ENCODE data around the gene RNF26. TPM values are rescaled to one million over a fixed set of nuclear protein-coding genes. Genes with fewer than 3 reads are reported as not detected.
A peak's percentile ranks its signal among the peaks of the same experiment; 100 is the strongest.

RNF26 gene
- total and polyA plus RNA-seq, 5 donors, result 9.7 to 19.6 (median 14.3) TPM

- ATAC-seq, result peak; percentile 2 to 4
- Histone ChIP-seq H3K27ac (ENCODE audit: low read length) (peak overlapping the region; percentile 28), H3K4me1 (ENCODE audit: control insufficient read depth, insufficient read depth, low read length) (no peaks in the 10 kb centered on the region), H3K4me3 (ENCODE audit: low read length) (peak overlapping the region; percentile 48), H3K27me3 (ENCODE audit: control insufficient read depth, insufficient read depth) (no peaks in the 10 kb centered on the region), H3K9me3 (ENCODE audit: control insufficient read depth, low read length) (no peaks in the 10 kb centered on the region)
- WGBS, result 33% methylated on average over 13 of the region's 13 CpGs
- intact Hi-C loops (cut with DNase I), result loop anchor here in 2 of 4 donors (2.0 to 10.0 kb wide), 2 partner anchors 16 to 118 kb away; no protein-coding TSS in a partner anchor
- DNase-seq, result peak in 2 of 3 donors; percentile 52 to 58
These were observed 22.7 kb downstream of the RNF26 start for GRCh38 chr11:119357074-119357473.

GRCh38 chr11:119359365-119360214 lies 25.3 kb downstream of the RNF26 start:
- no peak for ATAC-seq
- Histone ChIP-seq H3K4me3 (ENCODE audit: low read length) (no peak overlapping the region), H3K9me3 (ENCODE audit: control insufficient read depth, low read length) (no peaks in the 10 kb centered on the region), H3K27me3 (ENCODE audit: control insufficient read depth, insufficient read depth) (no peaks in the 10 kb centered on the region), H3K4me1 (ENCODE audit: control insufficient read depth, insufficient read depth, low read length) (no peaks in the 10 kb centered on the region), H3K27ac (ENCODE audit: low read length) (peak overlapping the region; percentile 71)
- WGBS, result 76% methylated on average over 10 of the region's 10 CpGs
- no peak for DNase-seq
- intact Hi-C loops (cut with DNase I), result loop anchor here in 2 of 4 donors (10.0 kb wide), 1 partner anchor 115 kb away; no protein-coding TSS in a partner anchor

GRCh38 chr11:119361056-119361787 lies 26.9 kb downstream of the RNF26 start:
- peak overlapping the region; percentile 92 for H3K27ac ChIP-seq (ENCODE audit: low read length)
- no peak overlapping the region for H3K4me3 ChIP-seq (ENCODE audit: low read length)
- H3K4me1 ChIP-seq (ENCODE audit: control insufficient read depth, insufficient read depth, low read length), result no peaks in the 10 kb centered on the region
- H3K27me3 ChIP-seq (ENCODE audit: control insufficient read depth, insufficient read depth), result no peaks in the 10 kb centered on the region
- ATAC-seq (peak; percentile 73 to 78), DNase-seq (peak in 2 of 3 donors; percentile 78)
- intact Hi-C loops (cut with DNase I), result no loop called here
- WGBS, result 36% methylated on average over 8 of the region's 8 CpGs
- no peaks in the 10 kb centered on the region for H3K9me3 ChIP-seq (ENCODE audit: control insufficient read depth, low read length)

- Histone ChIP-seq H3K27me3 (ENCODE audit: control insufficient read depth, insufficient read depth) (no peaks in the 10 kb centered on the region), H3K9me3 (ENCODE audit: control insufficient read depth, low read length) (no peaks in the 10 kb centered on the region), H3K27ac (ENCODE audit: low read length) (peak overlapping the region; percentile 82), H3K4me1 (ENCODE audit: control insufficient read depth, insufficient read depth, low read length) (peaks cover 1% of the 10 kb centered on the region), H3K4me3 (ENCODE audit: low read length) (peak overlapping the region; percentile 60)
- intact Hi-C loops (cut with DNase I), result no loop called here
- no peak for DNase-seq
- peak in 1 of 2 donors; percentile 12 for ATAC-seq
- WGBS, result 52% methylated on average over 11 of the region's 11 CpGs
These were observed 27.8 kb downstream of the RNF26 start for GRCh38 chr11:119361941-119362725.

GRCh38 chr11:119362741-119363080 lies 28.4 kb downstream of the RNF26 start:
- Histone ChIP-seq H3K27me3 (ENCODE audit: control insufficient read depth, insufficient read depth) (no peaks in the 10 kb centered on the region), H3K4me3 (ENCODE audit: low read length) (peak overlapping the region; percentile 60), H3K27ac (ENCODE audit: low read length) (peak overlapping the region; percentile 82), H3K4me1 (ENCODE audit: control insufficient read depth, insufficient read depth, low read length) (peaks cover 7% of the 10 kb centered on the region), H3K9me3 (ENCODE audit: control insufficient read depth, low read length) (no peaks in the 10 kb centered on the region)
- ATAC-seq (no peak), DNase-seq (no peak)
- intact Hi-C loops (cut with DNase I), result no loop called here
- 64% methylated on average over 5 of the region's 5 CpGs for WGBS

GRCh38 chr11:119363081-119363850 lies 28.9 kb downstream of the RNF26 start:
- no peaks in the 10 kb centered on the region for H3K27me3 ChIP-seq (ENCODE audit: control insufficient read depth, insufficient read depth)
- DNase-seq (peak in 2 of 3 donors; percentile 71 to 76), ATAC-seq (peak; percentile 13 to 14)
- 35% methylated on average over 44 of the region's 44 CpGs for WGBS
- peak overlapping the region; percentile 60 for H3K4me3 ChIP-seq (ENCODE audit: low read length)
- no peaks in the 10 kb centered on the region for H3K9me3 ChIP-seq (ENCODE audit: control insufficient read depth, low read length)
- H3K27ac ChIP-seq (ENCODE audit: low read length), result peak overlapping the region; percentile 82
- intact Hi-C loops (cut with DNase I), result no loop called here
- peaks cover 9% of the 10 kb centered on the region for H3K4me1 ChIP-seq (ENCODE audit: control insufficient read depth, insufficient read depth, low read length)

- 2% methylated on average over 88 of the region's 88 CpGs for WGBS
- DNase-seq (peak; percentile 69 to 90 (median 87)), ATAC-seq (peak; percentile 56 to 66)
- H3K4me1 ChIP-seq (ENCODE audit: control insufficient read depth, insufficient read depth, low read length), result peaks cover 9% of the 10 kb centered on the region
- H3K27ac ChIP-seq (ENCODE audit: low read length), result peak overlapping the region; percentile 82
- no peaks in the 10 kb centered on the region for H3K27me3 ChIP-seq (ENCODE audit: control insufficient read depth, insufficient read depth)
- no peaks in the 10 kb centered on the region for H3K9me3 ChIP-seq (ENCODE audit: control insufficient read depth, low read length)
- intact Hi-C loops (cut with DNase I), result no loop called here
- peak overlapping the region; percentile 60 for H3K4me3 ChIP-seq (ENCODE audit: low read length)
These were observed 29.7 kb downstream of the RNF26 start for GRCh38 chr11:119363851-119364590.

GRCh38 chr11:119365071-119365591 lies 30.8 kb downstream of the RNF26 start:
- peaks cover 9% of the 10 kb centered on the region for H3K4me1 ChIP-seq (ENCODE audit: control insufficient read depth, insufficient read depth, low read length)
- no peaks in the 10 kb centered on the region for H3K27me3 ChIP-seq (ENCODE audit: control insufficient read depth, insufficient read depth)
- no peaks in the 10 kb centered on the region for H3K9me3 ChIP-seq (ENCODE audit: control insufficient read depth, low read length)
- 58% methylated on average over 6 of the region's 6 CpGs for WGBS
- H3K4me3 ChIP-seq (ENCODE audit: low read length), result peak overlapping the region; percentile 60
- H3K27ac ChIP-seq (ENCODE audit: low read length), result peak overlapping the region; percentile 42
- intact Hi-C loops (cut with DNase I), result no loop called here
- DNase-seq (no peak), ATAC-seq (peak in 1 of 2 donors; percentile 7)

GRCh38 chr11:119366690-119367620 lies 32.6 kb downstream of the RNF26 start:
- no peaks in the 10 kb centered on the region for H3K27me3 ChIP-seq (ENCODE audit: control insufficient read depth, insufficient read depth)
- peaks cover 13% of the 10 kb centered on the region for H3K4me1 ChIP-seq (ENCODE audit: control insufficient read depth, insufficient read depth, low read length)
- no peak overlapping the region for H3K4me3 ChIP-seq (ENCODE audit: low read length)
- no peak for ATAC-seq
- peak overlapping the region; percentile 88 for H3K27ac ChIP-seq (ENCODE audit: low read length)
- intact Hi-C loops (cut with DNase I), result no loop called here
- 58% methylated on average over 11 of the region's 11 CpGs for WGBS
- H3K9me3 ChIP-seq (ENCODE audit: control insufficient read depth, low read length), result no peaks in the 10 kb centered on the region
- no peak for DNase-seq

Data from right cardiac atrium (tissue), 5 donors.